HEK293 (cell line): ENCODE data around the gene PIGX.

Experiments used
- CTCF ChIA-PET: fragments of 350-600 bp; formaldehyde crosslinking; extraction: SDS; loops from one replicate; lab custom pipeline; 2021; ENCODE audit warnings: antibody characterized with exemption; lab: Yijun Ruan, JAX
- POLR2A ChIA-PET: fragments of 300-600 bp; formaldehyde crosslinking; extraction: SDS; loops from one replicate; lab custom pipeline; 2020; ENCODE audit warnings: antibody characterized with exemption, inconsistent platforms; lab: Yijun Ruan, JAX
- H3K27ac ChIP-seq: fragments of 200-500 bp; sonication (Bioruptor generic); 2 replicates; pipeline ENCODE4 v1.5.1; 2014; ENCODE audit warnings: low read depth, low read length, control low read depth, inconsistent platforms; ENCODE audit errors: extremely low read depth
- H3K36me3 ChIP-seq, 2 experiments: fragments of 200-500 bp in 1 of 2; sonication (Bioruptor generic) in 1 of 2; 1 replicate in 1 of 2; 2 replicates in 1 of 2; pipeline ENCODE4 v1.5.1; 2014 to 2017; ENCODE audit warnings: inconsistent platforms in 2 of 2, low read length in 2 of 2; ENCODE audit not compliant: control insufficient read depth in 2 of 2, insufficient read depth in 1 of 2
- H3K4me1 ChIP-seq: fragments of 200-500 bp; sonication (Bioruptor generic); 2 replicates; pipeline ENCODE4 v1.5.1; 2014; ENCODE audit warnings: mild to moderate bottlenecking, low read length, inconsistent platforms; ENCODE audit not compliant: control insufficient read depth, insufficient read depth
- H3K4me3 ChIP-seq: 2 replicates; pipeline ENCODE4 v1.5.1; 2011; ENCODE audit warnings: low read depth, mild to moderate bottlenecking, control low read depth, low read length, moderate library complexity
- H3K9me3 ChIP-seq: fragments of 200-500 bp; sonication (Bioruptor generic); 2 replicates; pipeline ENCODE4 v1.5.1; 2014; ENCODE audit warnings: low read depth, low read length, inconsistent platforms; ENCODE audit not compliant: control insufficient read depth, insufficient read depth
- MEIS1 ChIP-seq: sonication (generic); formaldehyde crosslinking; IDR thresholded peaks from 2 replicates; pipeline ENCODE4 v1.8.1; 2022; ENCODE audit warnings: missing genetic modification reagents, mild to moderate bottlenecking, borderline replicate concordance
- PRDM1 ChIP-seq: fragments of 450-650 bp; formaldehyde crosslinking; IDR thresholded peaks from 2 replicates; pipeline ENCODE4; 2016; ENCODE audit warnings: missing biosample characterization, missing genetic modification characterization
- SP2 ChIP-seq: fragments of 450-650 bp; formaldehyde crosslinking; IDR thresholded peaks from 2 replicates; pipeline ENCODE4 v1.5.1; 2016; ENCODE audit warnings: missing biosample characterization, missing genetic modification characterization
- YY2 ChIP-seq: fragments of 450-650 bp; formaldehyde crosslinking; IDR thresholded peaks from 2 replicates; pipeline ENCODE4 v1.5.1; 2016; ENCODE audit warnings: missing biosample characterization, missing genetic modification characterization
- ZBTB17 ChIP-seq: fragments of 450-650 bp; formaldehyde crosslinking; IDR thresholded peaks from 2 replicates; pipeline ENCODE4 v1.5.1; 2016; ENCODE audit warnings: missing biosample characterization, missing genetic modification characterization
- ZBTB20 ChIP-seq: fragments of 450-650 bp; formaldehyde crosslinking; IDR thresholded peaks from 2 replicates; pipeline ENCODE4 v1.5.1; 2016; ENCODE audit warnings: missing biosample characterization, missing genetic modification characterization
- ZFP37 ChIP-seq: fragments of 450-650 bp; formaldehyde crosslinking; IDR thresholded peaks from 2 replicates; pipeline ENCODE4 v1.5.1; 2016; ENCODE audit warnings: missing biosample characterization, missing genetic modification characterization
- ZNF19 ChIP-seq: fragments of 450-650 bp; formaldehyde crosslinking; IDR thresholded peaks from 2 replicates; pipeline ENCODE4; 2016; ENCODE audit warnings: missing biosample characterization, missing genetic modification characterization, low read depth
- ZNF292 ChIP-seq: fragments of 450-650 bp; formaldehyde crosslinking; IDR thresholded peaks from 2 replicates; pipeline ENCODE4 v1.5.1; 2016; ENCODE audit warnings: low read depth, missing biosample characterization, missing genetic modification characterization, borderline replicate concordance
- ZNF335 ChIP-seq: fragments of 450-650 bp; formaldehyde crosslinking; conservative IDR thresholded peaks from 2 replicates; pipeline ENCODE4 v1.5.1; 2016; ENCODE audit warnings: missing biosample characterization, missing genetic modification characterization
- ZNF366 ChIP-seq: fragments of 450-650 bp; formaldehyde crosslinking; conservative IDR thresholded peaks from 2 replicates; pipeline ENCODE4 v1.5.1; 2016; ENCODE audit warnings: missing biosample characterization, missing genetic modification characterization
- ZNF600 ChIP-seq: fragments of 450-650 bp; formaldehyde crosslinking; IDR thresholded peaks from 2 replicates; pipeline ENCODE4 v1.5.1; 2016; ENCODE audit warnings: missing biosample characterization, missing genetic modification characterization
- ZNF624 ChIP-seq: fragments of 450-650 bp; formaldehyde crosslinking; IDR thresholded peaks from 2 replicates; pipeline ENCODE4 v1.5.1; 2017; ENCODE audit warnings: missing biosample characterization, missing genetic modification characterization
- TF ChIP-seq, protein P1 (sequence below): fragments of 450-650 bp; formaldehyde crosslinking; conservative IDR thresholded peaks from 2 replicates; pipeline ENCODE4 v1.5.1; 2016; ENCODE audit warnings: low read depth, missing biosample characterization, missing genetic modification characterization
- TF ChIP-seq, protein P2 (sequence below): fragments of 450-650 bp; formaldehyde crosslinking; IDR thresholded peaks from 2 replicates; pipeline ENCODE4 v1.5.1; 2017; ENCODE audit warnings: missing biosample characterization, missing genetic modification characterization
- TF ChIP-seq, protein P3 (sequence below): fragments of 450-650 bp; formaldehyde crosslinking; IDR thresholded peaks from 2 replicates; pipeline ENCODE4 v1.5.1; 2016; ENCODE audit warnings: missing biosample characterization, missing genetic modification characterization

PIGX gene

DNA sequence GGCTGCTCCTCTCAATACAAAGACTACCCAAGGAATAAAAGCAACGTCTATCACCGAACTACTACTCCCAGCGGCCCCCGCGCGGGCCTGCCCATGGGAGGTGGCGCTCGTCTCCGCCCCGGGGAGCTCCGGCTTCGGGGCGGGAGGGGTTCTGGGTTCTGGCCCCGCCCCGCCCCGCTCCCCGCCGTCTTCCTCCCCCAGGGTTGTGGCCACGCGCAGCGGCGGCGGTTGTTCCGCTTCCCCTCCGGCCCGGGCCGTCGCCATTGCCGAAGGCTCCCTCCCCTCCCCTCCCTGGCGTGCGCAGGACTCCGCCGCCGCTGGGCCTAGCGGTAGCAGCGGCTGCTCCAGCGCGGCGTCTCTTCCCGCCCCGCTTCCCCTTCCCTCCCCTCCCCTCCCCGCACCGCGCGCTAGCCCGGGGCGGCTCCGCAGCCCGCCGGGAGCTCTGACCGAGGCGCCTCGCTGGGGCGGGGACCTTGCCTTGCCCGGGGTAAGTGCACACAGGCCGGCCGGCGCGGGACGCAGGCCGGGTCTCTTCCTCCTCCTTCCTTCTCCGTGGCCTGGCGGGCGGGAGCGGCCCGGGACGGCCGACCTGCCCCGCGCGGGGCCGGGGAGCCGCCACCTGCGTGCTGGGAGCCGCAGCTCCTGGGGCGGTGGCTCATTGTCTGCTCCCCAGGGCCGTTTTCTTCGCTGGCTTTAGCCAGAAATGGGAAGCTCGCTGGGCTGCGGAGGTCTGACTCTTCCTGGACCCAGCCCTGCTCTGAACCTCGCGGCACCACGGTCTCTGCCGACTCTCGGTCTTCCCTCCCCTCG, 27.7 kb downstream of the PIGX start, which contains the start of gene PAK2 (continued):
- TF ChIP-seq SP2 (peak; percentile 84), YY2 (peak; percentile 48; the same call in 1 of the 2 replicates)
- TF ChIP-seq, protein P1, sequence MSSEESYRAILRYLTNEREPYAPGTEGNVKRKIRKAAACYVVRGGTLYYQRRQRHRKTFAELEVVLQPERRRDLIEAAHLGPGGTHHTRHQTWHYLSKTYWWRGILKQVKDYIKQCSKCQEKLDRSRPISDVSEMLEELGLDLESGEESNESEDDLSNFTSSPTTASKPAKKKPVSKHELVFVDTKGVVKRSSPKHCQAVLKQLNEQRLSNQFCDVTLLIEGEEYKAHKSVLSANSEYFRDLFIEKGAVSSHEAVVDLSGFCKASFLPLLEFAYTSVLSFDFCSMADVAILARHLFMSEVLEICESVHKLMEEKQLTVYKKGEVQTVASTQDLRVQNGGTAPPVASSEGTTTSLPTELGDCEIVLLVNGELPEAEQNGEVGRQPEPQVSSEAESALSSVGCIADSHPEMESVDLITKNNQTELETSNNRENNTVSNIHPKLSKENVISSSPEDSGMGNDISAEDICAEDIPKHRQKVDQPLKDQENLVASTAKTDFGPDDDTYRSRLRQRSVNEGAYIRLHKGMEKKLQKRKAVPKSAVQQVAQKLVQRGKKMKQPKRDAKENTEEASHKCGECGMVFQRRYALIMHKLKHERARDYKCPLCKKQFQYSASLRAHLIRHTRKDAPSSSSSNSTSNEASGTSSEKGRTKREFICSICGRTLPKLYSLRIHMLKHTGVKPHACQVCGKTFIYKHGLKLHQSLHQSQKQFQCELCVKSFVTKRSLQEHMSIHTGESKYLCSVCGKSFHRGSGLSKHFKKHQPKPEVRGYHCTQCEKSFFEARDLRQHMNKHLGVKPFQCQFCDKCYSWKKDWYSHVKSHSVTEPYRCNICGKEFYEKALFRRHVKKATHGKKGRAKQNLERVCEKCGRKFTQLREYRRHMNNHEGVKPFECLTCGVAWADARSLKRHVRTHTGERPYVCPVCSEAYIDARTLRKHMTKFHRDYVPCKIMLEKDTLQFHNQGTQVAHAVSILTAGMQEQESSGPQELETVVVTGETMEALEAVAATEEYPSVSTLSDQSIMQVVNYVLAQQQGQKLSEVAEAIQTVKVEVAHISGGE (tag by site-specific recombination): peak; percentile 67
- TF ChIP-seq, all 188 proteins: peak for 36

DNA sequence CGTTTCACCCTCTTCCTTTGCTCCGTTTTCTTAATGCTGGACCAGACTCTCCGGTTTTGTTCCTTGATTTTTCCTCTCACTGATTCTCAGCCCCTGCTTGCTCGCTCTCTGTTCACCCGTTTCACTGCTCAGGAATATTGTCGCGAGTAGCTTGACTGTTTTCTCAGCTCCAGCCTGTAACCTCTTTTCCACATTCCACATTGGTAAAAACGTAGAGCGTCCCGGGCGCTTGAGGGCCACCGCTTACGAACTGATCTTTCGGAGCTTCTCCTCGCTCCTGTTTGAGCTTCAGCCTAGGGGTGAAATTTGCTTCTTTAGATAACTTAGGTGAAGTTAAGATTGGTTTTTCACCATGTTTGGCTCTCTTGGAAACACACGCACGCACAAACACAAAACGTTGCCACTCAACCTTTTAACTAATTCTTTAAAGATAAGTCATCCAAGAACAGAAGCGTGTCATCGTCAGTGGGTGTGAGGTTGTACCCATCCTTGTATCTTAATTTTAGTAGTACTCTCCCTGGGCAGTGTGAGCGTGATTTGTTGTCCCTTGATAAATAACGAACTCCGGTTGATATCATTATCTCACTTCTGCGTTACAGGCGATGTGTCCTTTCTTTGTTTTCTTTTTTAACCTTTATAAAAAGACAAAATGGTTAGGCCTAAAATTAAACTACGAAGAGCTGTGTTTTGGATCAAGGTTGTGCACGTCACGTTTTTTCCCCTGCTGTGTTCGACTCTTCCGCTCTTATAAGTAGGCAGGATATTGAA, 28.5 kb downstream of the PIGX start:
- peaks cover 0 to 3% of the 10 kb centered on the region in 2 experiments; a peak in 2 of 3 replicates for H3K36me3 ChIP-seq
- TF ChIP-seq ZNF292 (tag by site-specific recombination): no peak
- TF ChIP-seq ZBTB20 (tag by site-specific recombination): peak; percentile 67; the same call in 1 of the 2 replicates
- TF ChIP-seq ZNF19 (tag by site-specific recombination): no peak
- TF ChIP-seq ZNF335 (tag by site-specific recombination): peak; percentile 72
- no peak for TF ChIP-seq MEIS1 (CRISPR knock-in tag)
- TF ChIP-seq ZNF624 (tag by site-specific recombination): no peak
- peak; percentile 53; the same call in 1 of the 2 replicates for TF ChIP-seq ZFP37 (tag by site-specific recombination)
- TF ChIP-seq ZNF366 (tag by site-specific recombination): peak; percentile 54; the same call in 1 of the 2 replicates
- peak; percentile 96 for TF ChIP-seq PRDM1 (tag by site-specific recombination)
- TF ChIP-seq, protein P2, sequence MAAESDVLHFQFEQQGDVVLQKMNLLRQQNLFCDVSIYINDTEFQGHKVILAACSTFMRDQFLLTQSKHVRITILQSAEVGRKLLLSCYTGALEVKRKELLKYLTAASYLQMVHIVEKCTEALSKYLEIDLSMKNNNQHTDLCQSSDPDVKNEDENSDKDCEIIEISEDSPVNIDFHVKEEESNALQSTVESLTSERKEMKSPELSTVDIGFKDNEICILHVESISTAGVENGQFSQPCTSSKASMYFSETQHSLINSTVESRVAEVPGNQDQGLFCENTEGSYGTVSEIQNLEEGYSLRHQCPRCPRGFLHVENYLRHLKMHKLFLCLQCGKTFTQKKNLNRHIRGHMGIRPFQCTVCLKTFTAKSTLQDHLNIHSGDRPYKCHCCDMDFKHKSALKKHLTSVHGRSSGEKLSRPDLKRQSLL (tag by site-specific recombination): peak; percentile 18; the same call in 1 of the 2 replicates
- TF ChIP-seq ZBTB17 (tag by site-specific recombination): peak; percentile 90
- TF ChIP-seq ZNF600 (tag by site-specific recombination): peak; percentile 79
- TF ChIP-seq, protein P3, sequence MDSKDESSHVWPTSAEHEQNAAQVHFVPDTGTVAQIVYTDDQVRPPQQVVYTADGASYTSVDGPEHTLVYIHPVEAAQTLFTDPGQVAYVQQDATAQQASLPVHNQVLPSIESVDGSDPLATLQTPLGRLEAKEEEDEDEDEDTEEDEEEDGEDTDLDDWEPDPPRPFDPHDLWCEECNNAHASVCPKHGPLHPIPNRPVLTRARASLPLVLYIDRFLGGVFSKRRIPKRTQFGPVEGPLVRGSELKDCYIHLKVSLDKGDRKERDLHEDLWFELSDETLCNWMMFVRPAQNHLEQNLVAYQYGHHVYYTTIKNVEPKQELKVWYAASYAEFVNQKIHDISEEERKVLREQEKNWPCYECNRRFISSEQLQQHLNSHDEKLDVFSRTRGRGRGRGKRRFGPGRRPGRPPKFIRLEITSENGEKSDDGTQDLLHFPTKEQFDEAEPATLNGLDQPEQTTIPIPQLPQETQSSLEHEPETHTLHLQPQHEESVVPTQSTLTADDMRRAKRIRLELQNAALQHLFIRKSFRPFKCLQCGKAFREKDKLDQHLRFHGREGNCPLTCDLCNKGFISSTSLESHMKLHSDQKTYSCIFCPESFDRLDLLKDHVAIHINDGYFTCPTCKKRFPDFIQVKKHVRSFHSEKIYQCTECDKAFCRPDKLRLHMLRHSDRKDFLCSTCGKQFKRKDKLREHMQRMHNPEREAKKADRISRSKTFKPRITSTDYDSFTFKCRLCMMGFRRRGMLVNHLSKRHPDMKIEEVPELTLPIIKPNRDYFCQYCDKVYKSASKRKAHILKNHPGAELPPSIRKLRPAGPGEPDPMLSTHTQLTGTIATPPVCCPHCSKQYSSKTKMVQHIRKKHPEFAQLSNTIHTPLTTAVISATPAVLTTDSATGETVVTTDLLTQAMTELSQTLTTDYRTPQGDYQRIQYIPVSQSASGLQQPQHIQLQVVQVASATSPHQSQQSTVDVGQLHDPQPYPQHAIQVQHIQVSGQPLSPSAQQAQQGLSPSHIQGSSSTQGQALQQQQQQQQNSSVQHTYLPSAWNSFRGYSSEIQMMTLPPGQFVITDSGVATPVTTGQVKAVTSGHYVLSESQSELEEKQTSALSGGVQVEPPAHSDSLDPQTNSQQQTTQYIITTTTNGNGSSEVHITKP: peak; percentile 37; the same call in 1 of the 2 replicates
- TF ChIP-seq, all 188 proteins: peak for 9
- CTCF ChIA-PET: interaction anchor here (0.6 to 0.9 kb wide), 2 partner anchors 42 to 131 kb away, joined by 4 to 6 read pairs; no protein-coding TSS in a partner anchor
- POLR2A ChIA-PET: interaction anchor here (0.6 to 2.3 kb wide), 8 partner anchors 14 to 1216 kb away, joined by 3 to 21 read pairs (median 4); partner anchors contain the start of genes CEP19, FBXO45, PIGX and SENP5
- peak overlapping the region; percentile 74 for H3K4me3 ChIP-seq
- peak overlapping the region; percentile 91 for H3K27ac ChIP-seq
- no peaks in the 10 kb centered on the region for H3K9me3 ChIP-seq
- H3K4me1 ChIP-seq: no peaks in the 10 kb centered on the region; the same call in 1 of the 2 replicates
